ENCODE results near the gene HLA-DOA.

HLA-DOA gene

GRCh38 chr6:33024521-33024920, 15.1 kb upstream of the HLA-DOA start:
- DNase-seq (ENCODE audit: low read depth): no peak
- TF ChIP-seq, protein P1, sequence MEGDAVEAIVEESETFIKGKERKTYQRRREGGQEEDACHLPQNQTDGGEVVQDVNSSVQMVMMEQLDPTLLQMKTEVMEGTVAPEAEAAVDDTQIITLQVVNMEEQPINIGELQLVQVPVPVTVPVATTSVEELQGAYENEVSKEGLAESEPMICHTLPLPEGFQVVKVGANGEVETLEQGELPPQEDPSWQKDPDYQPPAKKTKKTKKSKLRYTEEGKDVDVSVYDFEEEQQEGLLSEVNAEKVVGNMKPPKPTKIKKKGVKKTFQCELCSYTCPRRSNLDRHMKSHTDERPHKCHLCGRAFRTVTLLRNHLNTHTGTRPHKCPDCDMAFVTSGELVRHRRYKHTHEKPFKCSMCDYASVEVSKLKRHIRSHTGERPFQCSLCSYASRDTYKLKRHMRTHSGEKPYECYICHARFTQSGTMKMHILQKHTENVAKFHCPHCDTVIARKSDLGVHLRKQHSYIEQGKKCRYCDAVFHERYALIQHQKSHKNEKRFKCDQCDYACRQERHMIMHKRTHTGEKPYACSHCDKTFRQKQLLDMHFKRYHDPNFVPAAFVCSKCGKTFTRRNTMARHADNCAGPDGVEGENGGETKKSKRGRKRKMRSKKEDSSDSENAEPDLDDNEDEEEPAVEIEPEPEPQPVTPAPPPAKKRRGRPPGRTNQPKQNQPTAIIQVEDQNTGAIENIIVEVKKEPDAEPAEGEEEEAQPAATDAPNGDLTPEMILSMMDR (IDR thresholded peaks at IDR 0.05; ENCODE audit: control insufficient read depth, extremely low read depth, insufficient read depth): no peak
- H3K4me3 ChIP-seq (ENCODE audit: low read depth, low read length): no peak overlapping the region

DNA sequence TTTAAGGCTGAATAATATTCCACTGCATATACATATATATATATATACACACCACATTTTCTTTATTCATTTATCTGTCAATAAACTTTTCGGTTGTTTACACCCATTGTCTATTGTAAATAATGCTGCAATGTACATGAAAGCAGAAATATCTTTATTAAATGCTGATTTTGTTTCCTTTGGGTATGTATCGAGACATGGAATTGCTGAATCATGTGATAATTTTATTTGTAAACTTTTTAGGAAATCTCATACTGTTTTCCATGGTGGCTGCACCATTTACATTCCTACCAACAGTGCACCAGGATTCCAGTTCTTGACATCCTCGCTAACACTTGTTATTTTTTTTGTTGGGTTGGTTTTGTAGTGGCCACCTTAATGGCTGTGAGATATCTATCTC, 14.1 kb upstream of the HLA-DOA start:
- TF ChIP-seq, protein P1 (IDR thresholded peaks at IDR 0.05; ENCODE audit: control insufficient read depth, extremely low read depth, insufficient read depth): no peak
- H3K4me3 ChIP-seq (ENCODE audit: low read depth, low read length): no peak overlapping the region
- no peak for DNase-seq (ENCODE audit: low read depth)

DNA sequence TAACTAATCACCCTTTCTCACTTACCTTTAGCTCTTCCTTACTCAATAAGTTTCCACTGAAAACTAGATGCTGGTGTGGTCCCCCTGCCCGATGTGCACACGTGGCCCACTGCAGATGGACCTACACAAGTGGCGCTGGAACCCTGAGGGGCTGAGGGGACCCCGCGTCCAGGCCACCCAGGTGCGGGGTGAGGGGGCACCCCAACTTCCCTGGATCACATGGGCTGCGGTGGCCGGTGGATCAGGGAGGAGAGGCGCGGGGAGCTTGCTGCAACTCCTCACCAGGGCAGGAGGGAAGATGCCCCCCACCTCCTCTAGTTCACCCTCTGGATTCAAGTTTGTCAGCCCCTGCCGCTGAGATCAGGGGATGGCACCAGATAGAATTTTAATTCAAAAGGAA, 12.5 kb upstream of the HLA-DOA start:
- no peak overlapping the region for H3K4me3 ChIP-seq (ENCODE audit: low read depth, low read length)
- TF ChIP-seq, protein P1 (IDR thresholded peaks at IDR 0.05; ENCODE audit: control insufficient read depth, extremely low read depth, insufficient read depth): no peak
- DNase-seq (ENCODE audit: low read depth): no peak

GRCh38 chr6:33019372-33019771, 10.0 kb upstream of the HLA-DOA start:
- H3K4me3 ChIP-seq (ENCODE audit: low read depth, low read length): no peak overlapping the region
- DNase-seq (ENCODE audit: low read depth): no peak
- TF ChIP-seq, protein P1 (IDR thresholded peaks at IDR 0.05; ENCODE audit: control insufficient read depth, extremely low read depth, insufficient read depth): no peak

DNA sequence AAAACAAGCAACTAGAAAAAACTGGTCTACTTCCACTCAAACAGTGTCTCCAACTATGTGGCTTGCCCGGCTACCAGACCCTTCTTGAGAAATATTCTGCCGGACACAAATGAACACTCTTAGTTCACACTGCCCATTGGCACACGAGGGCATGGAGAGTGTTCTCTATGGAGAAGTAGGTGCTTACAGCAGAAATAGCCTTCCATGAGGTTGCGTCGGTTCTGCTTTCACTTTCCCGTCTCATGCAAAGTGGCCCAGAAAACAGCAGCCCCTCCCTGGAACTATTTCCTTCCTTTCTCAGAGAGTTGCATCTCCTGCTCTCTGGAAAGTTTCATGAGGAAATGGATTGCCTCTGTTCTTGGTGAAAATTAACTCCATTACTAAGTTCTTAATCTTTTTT, 9.5 kb upstream of the HLA-DOA start:
- TF ChIP-seq, protein P1 (IDR thresholded peaks at IDR 0.05; ENCODE audit: control insufficient read depth, extremely low read depth, insufficient read depth): no peak
- DNase-seq (ENCODE audit: low read depth): no peak
- no peak overlapping the region for H3K4me3 ChIP-seq (ENCODE audit: low read depth, low read length)

- TF ChIP-seq, protein P1 (IDR thresholded peaks at IDR 0.05; ENCODE audit: control insufficient read depth, extremely low read depth, insufficient read depth): no peak
- DNase-seq (ENCODE audit: low read depth): no peak
- no peak overlapping the region for H3K4me3 ChIP-seq (ENCODE audit: low read depth, low read length)
Measured at GRCh38 chr6:33018418-33018817, 9.0 kb upstream of the HLA-DOA start.

GRCh38 chr6:33017694-33018353, 8.4 kb upstream of the HLA-DOA start:
- H3K4me3 ChIP-seq (ENCODE audit: low read depth, low read length): no peak overlapping the region
- DNase-seq (ENCODE audit: low read depth): no peak
- TF ChIP-seq, protein P1 (IDR thresholded peaks at IDR 0.05; ENCODE audit: control insufficient read depth, extremely low read depth, insufficient read depth): no peak
